HG02571 (cell line): ENCODE measurements around the gene IGSF11.

Experiments used
- ATAC-seq: cut with Tn5 transposase; IDR thresholded peaks from one replicate; pipeline ENCODE4 v1.9.1; 2021; ENCODE audit warnings: mild to moderate bottlenecking, moderate library complexity; ENCODE audit not compliant: unreplicated experiment

IGSF11 gene

DNA sequence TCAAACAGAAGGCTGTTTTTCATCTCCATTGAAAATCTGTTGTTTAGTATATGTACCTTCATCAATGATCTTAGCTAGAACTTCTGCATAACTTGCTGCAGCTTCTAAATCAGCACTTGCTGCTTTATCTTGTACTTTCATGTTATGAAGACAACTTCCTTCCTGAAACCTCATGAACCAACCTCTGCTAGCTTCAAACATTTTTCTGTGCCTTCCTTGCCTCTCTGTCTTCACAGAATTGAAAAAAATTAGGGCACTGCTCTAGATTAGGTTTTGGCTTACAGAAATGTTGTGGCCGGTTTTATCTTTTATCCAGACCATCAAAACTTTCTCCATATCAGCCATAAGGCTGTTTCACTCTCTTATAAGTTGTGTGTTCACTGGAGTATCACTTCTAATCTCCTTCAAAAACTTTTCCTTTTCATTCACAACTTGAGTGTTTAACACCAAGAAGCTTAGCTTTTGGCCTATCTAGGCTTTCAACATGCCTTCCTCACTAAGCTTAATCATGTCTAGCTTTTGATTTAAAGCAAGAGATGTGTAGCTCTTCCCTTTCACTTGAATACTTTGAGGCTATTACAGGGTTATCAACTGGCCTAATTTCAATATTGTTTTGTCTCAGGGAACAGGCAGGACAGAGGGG, 78.6 kb downstream of the IGSF11 start:
- ATAC-seq = no peak

DNA sequence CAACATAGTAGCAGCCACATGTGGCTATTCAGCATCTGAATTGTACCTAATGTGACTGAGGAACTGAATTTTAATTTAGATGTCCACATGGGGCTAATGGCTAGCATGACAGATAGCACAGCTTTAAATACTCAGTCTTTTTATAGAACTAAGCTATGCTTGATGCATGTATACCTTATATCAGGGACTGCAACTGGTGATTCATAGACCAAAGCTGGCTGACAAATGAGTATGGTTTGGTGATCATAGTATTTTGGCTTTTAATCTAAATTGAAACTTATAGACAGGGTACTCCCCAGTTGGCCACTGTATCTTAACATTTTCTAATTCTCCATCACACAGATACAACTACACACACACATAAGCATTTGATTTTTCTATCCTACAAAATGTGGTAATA, 83.6 kb downstream of the IGSF11 start:
- no peak for ATAC-seq

DNA sequence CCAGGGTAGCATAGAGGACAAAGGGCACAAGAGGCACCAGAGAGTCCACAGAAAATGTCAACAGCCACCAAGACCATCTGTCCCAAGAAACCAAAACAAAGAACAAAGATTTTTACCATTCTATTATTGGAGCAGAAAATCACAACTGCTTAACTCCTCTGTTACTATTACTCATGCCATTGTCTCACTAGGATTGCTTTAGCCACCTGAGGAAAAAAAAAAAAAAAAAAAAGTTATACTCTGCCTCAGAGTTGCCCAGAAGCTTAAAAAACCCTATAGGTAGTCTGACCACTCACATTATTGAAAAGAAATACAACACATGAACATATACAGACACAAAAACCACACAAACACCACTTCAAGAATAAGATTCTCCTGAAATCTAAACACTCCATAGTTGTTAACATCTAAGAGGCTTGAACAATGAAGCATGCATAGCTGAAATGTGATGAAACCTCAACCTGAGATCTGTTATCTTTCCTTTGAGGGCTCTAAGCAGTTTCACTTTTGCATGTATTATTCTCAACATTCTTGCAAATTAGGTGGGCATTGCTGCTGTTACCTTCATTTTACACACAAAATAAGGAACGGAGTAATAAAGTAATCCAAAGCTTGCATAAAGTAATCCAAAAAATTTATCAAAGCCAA, 85.4 kb downstream of the IGSF11 start:
- no peak for ATAC-seq

DNA sequence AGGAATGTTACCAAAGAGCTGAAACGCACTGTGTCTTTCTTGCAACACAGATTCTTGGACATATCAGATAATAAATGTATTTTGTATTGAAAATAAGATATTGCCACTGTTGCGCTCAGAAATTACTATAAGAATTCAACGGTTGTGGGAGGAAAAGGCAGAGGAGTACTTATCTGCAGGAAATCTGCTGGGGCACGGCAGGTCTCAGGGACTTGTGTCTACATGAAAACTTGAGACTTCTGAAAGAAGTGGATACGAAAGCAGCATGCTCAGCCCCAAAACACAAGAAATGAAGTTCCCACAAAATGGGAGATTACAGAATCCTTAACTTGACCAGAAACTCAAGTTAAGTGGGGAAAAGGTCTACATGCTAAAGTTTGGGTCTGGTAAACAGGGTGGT, 86.5 kb downstream of the IGSF11 start:
- ATAC-seq = no peak

DNA sequence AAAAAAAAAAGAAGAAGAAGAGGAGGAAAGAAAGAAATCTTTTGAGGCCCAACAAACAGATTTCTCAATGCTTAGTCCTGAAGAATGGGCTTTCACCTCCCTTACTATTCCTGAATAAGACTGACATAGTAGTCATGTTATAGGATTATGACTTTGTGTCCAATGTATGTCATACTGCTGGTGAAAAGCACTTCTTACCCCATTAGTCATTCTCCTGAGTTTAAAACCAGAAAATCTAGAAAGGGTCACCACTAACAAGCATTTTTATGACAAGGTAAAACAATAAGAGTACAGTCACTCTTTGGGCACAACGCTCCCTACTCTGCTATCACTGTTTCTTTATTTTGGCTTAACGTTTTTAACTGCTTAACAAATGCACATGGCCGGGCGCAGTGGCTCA, 88.2 kb downstream of the IGSF11 start:
- ATAC-seq = no peak

DNA sequence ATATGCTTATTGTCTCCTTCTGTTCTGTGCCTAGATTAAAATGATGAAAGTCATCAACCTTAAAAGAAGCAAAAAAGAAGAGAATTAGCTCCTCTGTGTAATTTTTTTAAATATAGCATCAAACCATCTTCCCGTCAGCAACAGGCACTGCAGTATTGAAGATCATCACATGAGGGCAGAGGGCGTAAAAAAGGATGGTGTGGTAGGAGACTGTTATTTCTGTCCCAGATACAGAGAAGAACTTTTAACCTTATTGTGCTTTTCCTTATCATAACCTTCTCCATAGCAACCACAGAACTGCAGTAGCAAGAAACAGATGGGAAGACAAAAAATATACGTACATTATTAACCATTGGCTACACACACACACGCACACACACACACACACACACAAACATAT, 88.8 kb downstream of the IGSF11 start:
- no peak for ATAC-seq

DNA sequence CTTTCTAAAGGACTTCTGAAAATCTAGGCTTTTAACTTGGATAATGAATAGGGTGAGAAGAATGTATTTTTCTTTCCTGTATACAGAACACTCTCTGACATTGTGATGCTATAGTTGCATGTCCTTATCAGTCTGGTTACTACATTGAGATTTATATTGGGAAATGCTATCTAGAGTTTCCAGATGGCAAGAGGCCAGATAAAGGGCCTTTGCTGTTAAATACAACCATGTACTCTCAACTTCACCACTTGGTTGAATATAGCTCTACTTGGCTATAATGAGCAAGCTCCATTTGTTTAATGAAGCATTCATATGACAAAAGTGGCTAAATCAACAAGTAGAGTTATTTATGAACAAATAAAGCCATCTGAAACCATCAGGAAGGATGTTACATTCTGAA, 91.0 kb downstream of the IGSF11 start:
- no peak for ATAC-seq

DNA sequence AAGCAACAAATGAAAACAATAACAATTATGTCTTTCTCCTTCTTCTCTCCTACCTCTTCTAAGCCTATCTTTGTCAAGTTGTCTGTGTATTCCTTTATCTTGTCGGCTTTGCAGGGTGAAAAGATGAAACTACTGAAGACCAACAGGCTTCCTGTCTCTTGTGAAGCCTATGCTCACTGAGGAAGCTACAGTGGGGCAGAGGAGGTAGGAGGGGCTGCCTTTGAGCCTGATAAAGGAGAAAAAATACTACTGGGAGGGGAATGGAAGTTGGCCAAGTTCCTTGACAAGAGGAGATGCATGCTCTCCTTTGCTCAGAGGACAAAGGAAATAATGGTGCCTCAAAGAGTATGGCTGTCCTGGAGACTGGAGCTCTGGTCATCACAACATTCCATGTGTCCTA, 92.0 kb downstream of the IGSF11 start:
- ATAC-seq = no peak

DNA sequence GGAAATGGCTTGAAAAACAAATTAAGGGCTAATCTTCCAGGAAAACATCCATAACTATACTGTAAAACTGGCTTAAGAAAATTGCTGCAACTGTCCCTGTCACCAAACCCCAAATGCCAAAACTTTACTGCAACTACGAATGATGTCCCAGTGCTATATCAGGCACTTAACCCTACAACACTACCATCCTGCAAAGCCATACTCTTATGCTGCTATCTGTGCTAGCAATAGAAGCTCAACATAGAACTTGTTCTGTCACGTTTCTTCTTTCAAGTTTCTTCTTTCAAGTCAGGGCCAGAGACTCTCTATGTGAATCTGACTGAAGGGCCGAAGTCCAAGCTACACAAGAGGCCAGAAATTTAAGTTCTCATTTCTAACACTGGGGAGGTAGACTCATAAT, 92.5 kb downstream of the IGSF11 start:
- ATAC-seq = no peak

DNA sequence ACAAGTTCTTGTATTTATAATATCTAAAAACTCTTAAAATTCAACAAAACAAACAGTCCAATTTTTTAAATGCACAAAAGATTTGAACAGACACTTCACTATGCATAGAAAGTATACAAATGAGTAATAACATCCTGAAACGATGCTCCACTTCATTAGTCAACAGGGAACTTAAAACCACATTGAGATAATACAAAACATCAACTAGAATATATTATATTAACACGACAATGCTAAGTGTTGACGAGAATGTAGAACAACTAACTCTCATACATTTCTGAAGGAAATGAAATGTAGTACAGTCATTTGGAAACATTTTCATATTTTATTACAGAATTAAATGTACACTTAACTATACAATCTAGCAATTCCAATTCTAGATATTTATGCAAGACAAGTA, 93.4 kb downstream of the IGSF11 start:
- no peak for ATAC-seq

DNA sequence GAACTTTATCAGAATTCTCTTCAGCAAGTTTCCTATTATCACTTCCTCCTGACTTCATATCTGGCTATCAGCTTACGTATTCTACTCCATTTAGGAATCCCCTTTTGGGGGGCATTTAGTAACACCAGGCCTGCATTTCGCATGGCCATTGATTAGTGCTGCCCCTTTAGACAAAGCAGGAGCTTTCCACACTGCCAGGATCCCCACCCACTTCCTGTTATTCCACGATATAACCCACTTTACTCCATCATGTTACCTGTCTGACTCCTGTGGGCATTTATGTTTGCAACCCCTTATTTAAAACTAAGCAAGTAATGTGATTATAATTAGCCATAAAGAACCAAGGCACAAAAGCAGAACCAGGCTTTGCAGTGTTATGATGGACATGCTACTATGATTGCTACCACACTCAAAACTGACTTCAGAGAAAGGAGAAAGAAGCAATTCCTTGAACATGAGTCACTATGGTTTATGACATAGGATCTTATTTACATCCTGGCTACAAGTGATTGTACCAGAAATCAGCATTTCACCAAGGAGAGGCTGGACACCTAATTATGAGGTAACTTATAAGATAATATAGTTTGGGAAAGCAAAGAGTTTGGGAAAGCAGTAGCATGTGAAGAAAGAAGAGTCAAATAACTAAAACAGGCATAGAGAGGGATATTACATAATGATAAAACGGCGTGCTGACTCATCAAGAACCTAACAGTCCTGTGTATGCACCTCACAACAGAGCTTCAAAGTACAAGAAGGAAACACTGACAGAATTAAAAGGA, 96.3 kb downstream of the IGSF11 start:
- ATAC-seq = no peak

DNA sequence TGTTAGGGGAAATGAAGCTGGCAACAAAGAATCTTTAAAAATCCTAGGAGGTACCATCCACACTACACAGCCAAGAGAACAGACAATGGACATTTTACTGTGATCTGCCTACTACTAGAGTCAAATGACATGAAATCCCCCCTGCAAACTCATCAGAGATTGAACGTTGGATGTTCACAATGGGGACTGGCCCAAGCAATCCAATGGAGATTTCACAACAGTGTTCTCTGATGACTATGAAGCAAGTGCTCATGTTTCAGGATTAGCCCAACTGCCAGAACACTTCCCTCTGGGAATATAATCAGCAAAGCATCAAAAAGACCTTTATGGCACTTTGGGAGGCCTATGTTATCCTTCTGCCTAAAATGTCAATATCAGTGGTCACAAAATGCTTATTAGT, 97.8 kb downstream of the IGSF11 start:
- no peak for ATAC-seq

DNA sequence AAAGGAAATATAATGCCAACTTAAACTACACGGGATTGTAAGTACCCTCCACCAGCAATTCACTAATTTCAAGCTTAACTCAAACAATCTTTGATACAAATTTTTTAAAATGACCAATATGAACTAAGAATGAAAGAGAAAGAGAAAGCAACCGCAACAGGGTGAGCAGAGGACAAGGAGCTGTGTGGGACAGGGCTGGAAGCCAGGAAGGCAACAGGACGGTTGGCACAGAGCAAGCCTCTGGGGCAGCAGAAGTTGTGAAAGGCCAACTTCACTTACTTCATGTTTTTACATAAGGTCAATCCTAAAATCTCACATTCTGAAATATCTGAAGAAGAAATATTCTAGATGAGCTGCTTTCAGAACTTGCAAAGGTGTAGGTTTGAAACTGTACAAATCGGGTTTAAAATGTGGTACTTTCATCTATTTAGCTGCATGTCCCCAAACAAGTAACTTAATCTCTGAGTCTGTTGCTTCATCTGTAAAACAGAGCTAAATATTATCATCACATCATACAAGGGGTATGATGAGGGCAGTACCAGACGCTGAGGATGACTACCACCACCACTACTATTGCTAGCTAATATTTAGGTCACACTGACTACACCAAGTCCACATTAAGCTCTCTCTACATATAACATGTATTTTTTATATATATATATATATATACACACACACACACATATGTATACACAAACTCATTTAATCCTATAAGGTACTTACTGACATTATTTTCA, 101.7 kb downstream of the IGSF11 start:
- no peak for ATAC-seq

DNA sequence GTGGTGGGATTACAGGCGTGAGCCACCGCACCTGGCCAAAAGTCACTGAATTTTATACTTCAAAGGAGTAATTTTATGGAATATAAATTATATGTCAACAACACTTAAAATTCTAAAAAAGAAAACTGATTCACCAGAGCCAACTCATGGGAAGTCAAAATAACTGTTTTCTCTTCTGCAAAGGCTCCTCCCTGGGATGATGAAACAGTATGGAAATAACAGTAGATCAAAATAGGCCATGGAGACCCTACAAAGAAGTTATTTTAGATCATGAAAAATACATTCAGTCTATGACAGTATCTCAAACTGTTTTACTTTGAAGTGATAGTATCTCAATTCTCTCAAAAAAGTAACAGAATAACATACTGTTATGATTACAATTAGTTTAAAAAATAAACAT, 102.7 kb downstream of the IGSF11 start:
- ATAC-seq = no peak

DNA sequence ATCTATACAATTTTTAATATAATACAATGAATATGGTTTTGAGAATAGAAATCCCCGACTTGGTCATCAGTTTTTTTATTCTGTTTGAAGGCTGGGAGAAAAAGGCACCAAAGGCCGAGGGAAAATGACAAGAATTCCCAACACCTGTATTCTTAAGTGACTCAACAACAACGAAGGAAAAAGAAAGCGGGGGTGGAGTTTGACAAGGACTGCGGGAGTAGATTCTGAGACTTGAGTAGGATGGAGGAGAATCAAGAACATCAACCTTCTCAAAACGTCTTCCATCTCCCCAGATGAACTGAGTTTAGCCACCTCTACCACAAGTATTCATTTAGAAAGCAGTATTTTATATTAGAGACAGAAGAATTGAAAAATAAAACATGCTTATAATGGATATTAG, 107.2 kb downstream of the IGSF11 start:
- ATAC-seq = no peak

DNA sequence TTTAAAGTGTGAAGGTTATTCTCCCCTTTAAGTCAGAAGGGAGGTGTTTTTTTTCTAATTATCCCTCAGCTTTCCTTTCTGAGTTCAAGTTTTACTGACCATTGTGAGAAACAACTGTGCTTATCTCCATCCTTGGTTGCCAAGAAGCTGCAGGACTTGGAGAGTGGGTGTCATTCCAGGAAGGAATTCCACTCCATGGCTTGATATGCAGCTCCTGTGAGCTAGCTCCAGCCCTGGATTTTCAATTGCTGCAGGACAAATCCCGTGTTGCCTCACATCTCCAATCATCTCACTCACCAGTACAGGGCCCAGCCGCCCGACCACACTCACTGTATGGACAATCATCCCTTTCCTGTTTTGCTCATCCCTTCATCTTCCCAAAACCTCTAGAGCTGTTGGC, 122.5 kb downstream of the IGSF11 start:
- ATAC-seq = no peak

DNA sequence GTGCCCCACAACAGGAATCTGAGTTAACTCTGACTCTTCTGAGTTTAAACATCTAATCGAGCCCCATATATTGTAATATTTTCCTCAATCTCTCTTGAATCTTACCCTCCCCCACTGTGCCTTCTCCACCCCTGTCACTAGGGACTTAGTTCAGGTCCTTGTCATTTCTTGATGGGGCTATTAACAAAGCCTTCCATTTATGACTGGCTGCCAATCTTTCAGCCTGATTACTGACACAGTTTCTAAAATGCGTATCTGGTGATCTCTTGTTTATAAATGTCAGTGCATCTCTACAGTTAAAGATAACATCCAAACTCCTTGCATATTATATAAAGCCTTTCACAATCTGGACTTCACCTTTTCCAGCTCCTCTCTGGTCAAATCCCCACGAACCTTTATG, 124.3 kb downstream of the IGSF11 start:
- no peak for ATAC-seq

DNA sequence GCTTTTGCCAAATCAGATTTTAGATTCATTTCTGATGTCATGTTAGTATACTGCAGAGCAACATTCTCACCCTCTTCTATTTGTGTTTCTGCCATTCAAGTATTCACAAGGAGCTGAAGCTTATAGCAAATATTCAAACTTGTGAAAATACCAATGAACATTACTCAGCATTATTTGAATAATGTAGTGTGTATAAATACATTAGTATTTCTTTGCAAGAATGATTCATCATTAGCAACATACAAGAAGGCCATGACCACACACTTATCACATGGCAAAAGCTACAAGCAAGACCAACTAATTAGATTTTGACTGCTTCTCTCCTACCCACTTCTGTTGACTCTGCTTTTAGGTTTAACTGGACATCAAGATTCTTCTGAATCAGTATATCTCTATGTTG, 124.9 kb downstream of the IGSF11 start:
- ATAC-seq = no peak

DNA sequence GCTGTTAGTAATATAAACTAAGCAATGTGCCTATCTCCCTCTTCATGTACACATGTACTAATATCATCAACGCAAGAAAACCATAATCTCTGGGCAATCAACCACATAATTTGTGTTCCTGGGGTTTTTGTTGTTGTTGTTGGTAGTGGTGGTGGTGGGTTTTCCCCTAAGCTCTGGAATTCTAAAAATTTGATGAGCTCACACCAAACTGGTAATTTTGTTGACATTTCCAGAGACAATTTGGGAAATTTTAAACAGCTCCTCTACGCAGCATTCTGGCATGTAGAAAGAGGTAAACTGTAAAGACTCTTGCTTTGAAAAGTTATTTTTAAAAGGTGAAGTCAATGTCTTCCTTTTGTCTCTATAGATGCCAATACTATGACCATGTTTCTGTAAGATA, 126.7 kb downstream of the IGSF11 start:
- no peak for ATAC-seq

DNA sequence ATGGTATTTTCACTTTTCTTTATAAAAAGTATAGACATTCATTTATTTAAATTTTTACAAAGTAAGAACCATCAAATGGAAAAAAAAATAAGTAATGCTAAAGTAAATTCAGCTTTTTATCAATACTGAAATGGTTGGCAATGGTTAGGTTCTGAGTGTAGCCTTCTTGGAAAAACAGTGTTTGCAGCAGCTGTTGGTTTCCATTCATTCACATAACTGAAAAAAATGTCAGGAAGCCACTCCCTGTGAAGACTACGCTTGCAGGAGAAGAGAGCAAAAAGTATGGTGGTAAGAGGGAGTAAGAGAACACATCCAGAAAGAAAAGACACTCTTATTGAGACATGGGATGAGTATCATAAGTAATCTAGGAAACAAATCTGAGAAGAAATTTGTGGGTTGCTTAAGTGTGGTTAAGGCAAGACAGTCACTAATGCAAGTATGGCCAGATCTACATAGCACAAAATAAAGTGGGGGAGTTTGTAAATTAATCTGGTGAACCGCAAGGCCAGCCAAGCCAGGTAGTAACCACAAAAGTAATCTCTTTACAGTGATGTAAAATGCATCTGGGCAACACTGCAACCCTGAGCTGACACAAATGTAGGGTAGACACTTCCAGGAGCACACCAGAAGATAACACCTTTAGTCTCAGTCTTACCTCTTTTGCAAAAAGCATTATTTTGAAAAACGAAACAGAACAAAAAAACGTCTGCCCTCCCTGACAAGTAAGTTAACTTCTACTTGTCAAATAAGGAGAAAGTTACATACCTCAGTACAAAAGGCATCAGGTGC, 133.7 kb downstream of the IGSF11 start:
- no peak for ATAC-seq

DNA sequence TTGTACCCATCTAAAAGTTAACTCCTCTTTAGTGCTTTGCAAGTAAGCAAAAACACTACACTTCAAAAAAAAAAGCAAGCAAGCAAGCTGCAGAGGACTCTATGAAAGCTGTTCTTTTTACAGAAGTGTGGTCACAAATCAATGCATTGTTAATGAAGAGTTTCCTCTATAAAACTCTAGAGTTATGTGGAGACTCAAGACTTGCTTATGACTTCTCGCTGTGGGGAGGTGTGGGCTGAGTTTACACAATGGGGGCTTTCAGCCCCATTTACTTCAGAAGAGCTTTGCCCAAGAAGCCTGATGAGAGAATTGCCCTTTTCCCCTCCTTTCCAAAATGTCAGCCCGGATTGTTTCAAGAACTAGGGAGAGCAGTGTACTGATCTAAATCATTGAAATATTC, 144.4 kb downstream of the IGSF11 start:
- ATAC-seq = no peak
